ENCODE results near the gene OSGEPL1.

DNA sequence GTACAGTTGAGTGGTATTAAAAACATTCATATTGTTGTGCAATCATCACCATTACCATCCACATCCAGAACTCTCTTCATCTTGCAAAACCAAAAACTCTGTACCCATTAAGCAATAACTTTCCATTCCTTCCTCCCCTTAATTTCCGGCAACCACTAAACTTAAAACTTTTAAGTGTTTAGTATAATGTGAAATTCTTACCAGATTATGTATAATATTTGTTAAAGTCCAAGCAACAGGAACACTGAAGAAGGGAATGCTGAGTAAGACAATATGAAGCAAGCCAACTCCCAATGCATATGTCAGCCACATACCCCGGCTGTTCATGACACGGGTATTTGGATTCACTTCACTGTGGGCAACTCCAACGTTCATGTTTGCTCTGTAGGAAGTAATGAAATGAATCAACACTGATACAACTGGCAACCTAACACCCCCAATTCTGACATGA is 19.7 kb upstream of the OSGEPL1 start:
- TF ChIP-seq MAFK (IDR thresholded peaks at IDR 0.05; ENCODE audit: low read depth, low read length) (peak; percentile 68), MXI1 (IDR thresholded peaks at IDR 0.05; ENCODE audit: borderline replicate concordance, low read depth, low read length) (no peak), SMC3 (IDR thresholded peaks at IDR 0.05; ENCODE audit: low read depth, low read length) (no peak), POLR2A (IDR thresholded peaks at IDR 0.05; ENCODE audit: low read depth, low read length) (no peak), MAZ (IDR thresholded peaks at IDR 0.05; ENCODE audit: borderline replicate concordance, low read depth, low read length) (no peak), RCOR1 (IDR thresholded peaks at IDR 0.05; ENCODE audit: insufficient replicate concordance, low read length) (no peak), BHLHE40 (IDR thresholded peaks at IDR 0.05; ENCODE audit: low read depth, low read length) (no peak), RAD21 (IDR thresholded peaks at IDR 0.05; ENCODE audit: low read length) (no peak), FOS (IDR thresholded peaks at IDR 0.05; ENCODE audit: low read depth, low read length) (no peak), RFX5 (IDR thresholded peaks at IDR 0.05; ENCODE audit: low read depth, low read length) (no peak), CEBPB (IDR thresholded peaks at IDR 0.05; ENCODE audit: low read depth, low read length) (peak; percentile 81)
- TF ChIP-seq, protein P1, sequence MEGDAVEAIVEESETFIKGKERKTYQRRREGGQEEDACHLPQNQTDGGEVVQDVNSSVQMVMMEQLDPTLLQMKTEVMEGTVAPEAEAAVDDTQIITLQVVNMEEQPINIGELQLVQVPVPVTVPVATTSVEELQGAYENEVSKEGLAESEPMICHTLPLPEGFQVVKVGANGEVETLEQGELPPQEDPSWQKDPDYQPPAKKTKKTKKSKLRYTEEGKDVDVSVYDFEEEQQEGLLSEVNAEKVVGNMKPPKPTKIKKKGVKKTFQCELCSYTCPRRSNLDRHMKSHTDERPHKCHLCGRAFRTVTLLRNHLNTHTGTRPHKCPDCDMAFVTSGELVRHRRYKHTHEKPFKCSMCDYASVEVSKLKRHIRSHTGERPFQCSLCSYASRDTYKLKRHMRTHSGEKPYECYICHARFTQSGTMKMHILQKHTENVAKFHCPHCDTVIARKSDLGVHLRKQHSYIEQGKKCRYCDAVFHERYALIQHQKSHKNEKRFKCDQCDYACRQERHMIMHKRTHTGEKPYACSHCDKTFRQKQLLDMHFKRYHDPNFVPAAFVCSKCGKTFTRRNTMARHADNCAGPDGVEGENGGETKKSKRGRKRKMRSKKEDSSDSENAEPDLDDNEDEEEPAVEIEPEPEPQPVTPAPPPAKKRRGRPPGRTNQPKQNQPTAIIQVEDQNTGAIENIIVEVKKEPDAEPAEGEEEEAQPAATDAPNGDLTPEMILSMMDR (conservative IDR thresholded peaks at IDR 0.05; ENCODE audit: low read depth, low read length): no peak
- TF ChIP-seq, protein P2, sequence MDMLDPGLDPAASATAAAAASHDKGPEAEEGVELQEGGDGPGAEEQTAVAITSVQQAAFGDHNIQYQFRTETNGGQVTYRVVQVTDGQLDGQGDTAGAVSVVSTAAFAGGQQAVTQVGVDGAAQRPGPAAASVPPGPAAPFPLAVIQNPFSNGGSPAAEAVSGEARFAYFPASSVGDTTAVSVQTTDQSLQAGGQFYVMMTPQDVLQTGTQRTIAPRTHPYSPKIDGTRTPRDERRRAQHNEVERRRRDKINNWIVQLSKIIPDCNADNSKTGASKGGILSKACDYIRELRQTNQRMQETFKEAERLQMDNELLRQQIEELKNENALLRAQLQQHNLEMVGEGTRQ (IDR thresholded peaks at IDR 0.05; ENCODE audit: low read depth, low read length): no peak
- TF ChIP-seq, protein P3, sequence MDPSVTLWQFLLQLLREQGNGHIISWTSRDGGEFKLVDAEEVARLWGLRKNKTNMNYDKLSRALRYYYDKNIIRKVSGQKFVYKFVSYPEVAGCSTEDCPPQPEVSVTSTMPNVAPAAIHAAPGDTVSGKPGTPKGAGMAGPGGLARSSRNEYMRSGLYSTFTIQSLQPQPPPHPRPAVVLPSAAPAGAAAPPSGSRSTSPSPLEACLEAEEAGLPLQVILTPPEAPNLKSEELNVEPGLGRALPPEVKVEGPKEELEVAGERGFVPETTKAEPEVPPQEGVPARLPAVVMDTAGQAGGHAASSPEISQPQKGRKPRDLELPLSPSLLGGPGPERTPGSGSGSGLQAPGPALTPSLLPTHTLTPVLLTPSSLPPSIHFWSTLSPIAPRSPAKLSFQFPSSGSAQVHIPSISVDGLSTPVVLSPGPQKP (IDR thresholded peaks at IDR 0.05; ENCODE audit: borderline replicate concordance, low read depth, low read length): no peak

Data from IMR-90 (cell line).